Fibroblast of skin of left quadriceps (primary cell): ENCODE results near the gene ZNF410.

Experiments used
- DNase-seq, 2 experiments: peaks; one replicate each; pipeline ENCODE4 v3.0.0-alpha.2; 2013; ENCODE audit warnings: low read depth in 2 of 2

Gene ZNF410

GRCh38 chr14:73949752-73950734 lies 63.4 kb downstream of the ZNF410 start, which contains the start of the genes COQ6 and FAM161B:
Gene COQ6 (plus strand): TSS chr14:73950302. CDS start chr14:73950333, 31 bp downstream.
Gene FAM161B (minus strand): TSS chr14:73950094. CDS start chr14:73950026, 68 bp downstream.
- DNase-seq: peak; percentile 91

GRCh38 chr14:73953731-73954130 lies 67.1 kb downstream of the ZNF410 start:
- no peak for DNase-seq

- no peak for DNase-seq
Observed at GRCh38 chr14:73955674-73956073, 69.0 kb downstream of the ZNF410 start.

GRCh38 chr14:73958591-73958990 lies 71.9 kb downstream of the ZNF410 start:
- DNase-seq: no peak

- DNase-seq: no peak
Observed at GRCh38 chr14:73961192-73961591, 74.5 kb downstream of the ZNF410 start.

DNA sequence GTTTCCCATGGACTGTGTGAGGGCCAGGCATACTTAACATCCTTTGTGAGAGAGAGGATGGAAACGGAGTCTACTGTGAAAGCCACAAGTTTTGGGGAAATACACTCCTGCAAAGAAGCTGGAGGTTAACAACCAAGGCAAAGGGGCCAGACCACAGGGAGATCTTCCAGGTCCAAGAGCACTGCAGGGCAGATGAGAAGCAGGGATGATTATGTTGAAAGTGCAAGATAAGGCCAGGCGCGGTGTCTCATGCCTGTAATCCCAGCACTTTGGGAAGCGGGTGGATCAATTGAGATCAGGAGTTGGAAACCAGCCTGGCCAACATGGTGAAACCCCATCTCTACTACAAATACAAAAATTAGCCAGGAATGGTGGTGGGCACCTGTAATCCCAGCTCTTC lies 78.6 kb downstream of the ZNF410 start:
- no peak for DNase-seq

- no peak for DNase-seq
Observed at GRCh38 chr14:73968885-73969284, 82.2 kb downstream of the ZNF410 start.

GRCh38 chr14:73973497-73973896 lies 86.8 kb downstream of the ZNF410 start:
- DNase-seq: no peak

DNA sequence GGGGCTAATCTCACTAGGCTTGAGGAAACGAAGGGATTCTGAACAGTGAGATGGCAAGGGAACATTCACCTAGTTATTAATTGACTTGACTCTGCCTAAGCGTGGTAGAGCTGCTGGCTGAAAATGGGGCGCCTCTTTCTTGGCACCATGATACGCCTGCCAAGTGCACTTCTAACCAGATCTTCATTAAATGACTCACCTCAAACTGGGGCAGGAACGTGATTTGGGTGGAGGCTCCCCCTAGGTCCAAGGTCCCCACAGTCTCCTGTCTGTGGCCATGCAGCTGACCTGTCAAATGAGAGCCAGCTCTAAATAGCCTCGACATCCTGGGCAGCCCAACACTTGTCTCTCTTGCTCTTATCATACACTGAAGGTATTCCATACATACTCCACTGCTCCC lies 89.5 kb downstream of the ZNF410 start:
- no peak for DNase-seq

DNA sequence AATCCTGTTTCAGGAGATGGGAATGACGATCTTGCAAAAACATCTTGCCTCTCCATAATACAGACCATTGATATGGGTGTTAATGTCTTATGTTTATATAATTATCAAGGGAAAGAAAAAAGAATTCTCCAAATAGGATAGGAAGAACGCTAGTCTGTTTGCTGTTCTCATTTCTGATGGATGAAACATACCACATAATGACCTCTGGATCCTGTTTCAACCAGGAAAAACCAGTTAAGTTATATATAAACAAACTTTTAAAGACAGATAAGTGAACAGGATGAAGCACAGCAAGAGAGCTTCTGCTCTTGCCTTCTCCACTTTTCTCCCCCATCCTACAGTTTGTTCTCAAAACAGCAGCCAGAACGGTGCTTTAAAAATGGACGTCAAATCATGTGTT lies 91.2 kb downstream of the ZNF410 start:
- DNase-seq: no peak
